Measurements from ENCODE around the gene NRP2. TPM values are rescaled to one million over a fixed set of nuclear protein-coding genes. Genes with fewer than 3 reads are reported as not detected.

The NRP2 gene
- total RNA-seq, 2 donors from 2014 or later = 69.7 to 92.4 TPM

GRCh38 chr2:205805136-205805535, 122.8 kb downstream of the NRP2 start:
- DNase-seq = no peak
- Histone ChIP-seq H3K4me1 (ENCODE audit: control insufficient read depth, insufficient read depth, low read length) (no peaks in the 10 kb centered on the region), H3K27me3 (ENCODE audit: control insufficient read depth, insufficient read depth, low read length, poor library complexity, severe bottlenecking) (no peaks in the 10 kb centered on the region), H3K27ac (ENCODE audit: low read depth, low read length) (no peak overlapping the region), H3K9ac (ENCODE audit: extremely low read depth, low read length, poor library complexity, severe bottlenecking) (no peak overlapping the region), H3K9me3 (ENCODE audit: control insufficient read depth, low read length) (no peaks in the 10 kb centered on the region), H3K4me3 (ENCODE audit: low read length) (no peak overlapping the region), H3K36me3 (ENCODE audit: control insufficient read depth, insufficient read depth, low read length) (no peaks in the 10 kb centered on the region)
- Mint-ChIP-seq H3K9me3 (peaks cover 2% of the 10 kb centered on the region), H3K4me1 (peaks cover 21% of the 10 kb centered on the region), H3K36me3 (ENCODE audit: low read depth) (no peaks in the 10 kb centered on the region), H3K27me3 (ENCODE audit: insufficient read depth) (no peaks in the 10 kb centered on the region), H3K4me3 (no peak overlapping the region), H3K27ac (no peak overlapping the region)
- 91 to 93% methylated on average over 8 of the region's 8 CpGs for WGBS, 2 experiments (ENCODE audit: insufficient coverage in 1 of 2, insufficient read length in 1 of 2)
- TF ChIP-seq, protein P1, sequence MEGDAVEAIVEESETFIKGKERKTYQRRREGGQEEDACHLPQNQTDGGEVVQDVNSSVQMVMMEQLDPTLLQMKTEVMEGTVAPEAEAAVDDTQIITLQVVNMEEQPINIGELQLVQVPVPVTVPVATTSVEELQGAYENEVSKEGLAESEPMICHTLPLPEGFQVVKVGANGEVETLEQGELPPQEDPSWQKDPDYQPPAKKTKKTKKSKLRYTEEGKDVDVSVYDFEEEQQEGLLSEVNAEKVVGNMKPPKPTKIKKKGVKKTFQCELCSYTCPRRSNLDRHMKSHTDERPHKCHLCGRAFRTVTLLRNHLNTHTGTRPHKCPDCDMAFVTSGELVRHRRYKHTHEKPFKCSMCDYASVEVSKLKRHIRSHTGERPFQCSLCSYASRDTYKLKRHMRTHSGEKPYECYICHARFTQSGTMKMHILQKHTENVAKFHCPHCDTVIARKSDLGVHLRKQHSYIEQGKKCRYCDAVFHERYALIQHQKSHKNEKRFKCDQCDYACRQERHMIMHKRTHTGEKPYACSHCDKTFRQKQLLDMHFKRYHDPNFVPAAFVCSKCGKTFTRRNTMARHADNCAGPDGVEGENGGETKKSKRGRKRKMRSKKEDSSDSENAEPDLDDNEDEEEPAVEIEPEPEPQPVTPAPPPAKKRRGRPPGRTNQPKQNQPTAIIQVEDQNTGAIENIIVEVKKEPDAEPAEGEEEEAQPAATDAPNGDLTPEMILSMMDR (conservative IDR thresholded peaks at IDR 0.05) = no peak

DNA sequence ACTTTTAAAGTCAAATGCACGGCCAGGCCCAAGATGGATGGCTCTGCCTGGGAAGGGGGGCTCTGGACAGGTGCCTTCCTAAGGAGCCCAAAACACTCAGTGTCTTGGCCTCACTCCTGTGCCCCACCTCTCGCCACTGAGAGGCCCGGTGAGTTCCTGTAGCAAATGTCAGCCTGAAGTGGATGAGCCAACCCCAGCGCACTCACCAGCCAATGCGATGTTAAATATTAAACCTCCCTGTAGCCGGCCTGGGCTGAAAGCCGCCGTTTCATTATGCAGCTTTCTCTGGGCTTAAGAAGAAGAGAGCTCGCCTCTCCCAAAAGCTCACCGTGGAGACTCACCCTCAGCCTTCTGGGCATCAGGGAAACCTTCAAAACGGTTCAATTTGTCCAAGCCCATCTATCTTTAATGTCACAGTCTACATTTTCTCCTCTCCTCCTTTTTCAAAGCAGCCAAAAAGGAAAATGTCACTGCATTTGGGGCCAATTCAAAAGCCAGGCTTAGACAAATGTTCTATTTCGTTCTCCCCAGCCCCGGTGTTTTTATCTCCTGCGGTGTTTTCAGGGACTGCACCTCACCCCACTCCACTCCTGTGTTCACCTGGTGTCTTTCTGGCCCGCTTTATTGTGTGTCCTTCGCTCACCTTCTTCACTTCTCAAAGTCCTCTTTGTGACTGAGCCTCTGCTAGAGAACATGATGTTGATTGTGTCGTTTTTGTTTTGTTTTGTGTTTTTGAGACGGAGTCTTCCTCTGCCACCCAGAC, 124.0 kb downstream of the NRP2 start:
- H3K27ac Mint-ChIP-seq = no peak overlapping the region
- no peaks in the 10 kb centered on the region for H3K9me3 ChIP-seq (ENCODE audit: control insufficient read depth, low read length)
- TF ChIP-seq, protein P1 (conservative IDR thresholded peaks at IDR 0.05) = no peak
- H3K27me3 Mint-ChIP-seq (ENCODE audit: insufficient read depth) = no peaks in the 10 kb centered on the region
- peaks cover 17% of the 10 kb centered on the region for H3K4me1 Mint-ChIP-seq
- H3K9ac ChIP-seq (ENCODE audit: extremely low read depth, low read length, poor library complexity, severe bottlenecking) = no peak overlapping the region
- no peak overlapping the region for H3K4me3 Mint-ChIP-seq
- WGBS, 2 experiments (ENCODE audit: insufficient coverage in 1 of 2, insufficient read length in 1 of 2) = 87 to 92% methylated on average over 12 to 18 of the region's 18 CpGs
- H3K27ac ChIP-seq (ENCODE audit: low read depth, low read length) = no peak overlapping the region
- no peak for DNase-seq
- no peaks in the 10 kb centered on the region for H3K4me1 ChIP-seq (ENCODE audit: control insufficient read depth, insufficient read depth, low read length)
- no peak overlapping the region for H3K4me3 ChIP-seq (ENCODE audit: low read length)
- no peaks in the 10 kb centered on the region for H3K27me3 ChIP-seq (ENCODE audit: control insufficient read depth, insufficient read depth, low read length, poor library complexity, severe bottlenecking)
- H3K36me3 Mint-ChIP-seq (ENCODE audit: low read depth) = no peaks in the 10 kb centered on the region
- H3K36me3 ChIP-seq (ENCODE audit: control insufficient read depth, insufficient read depth, low read length) = no peaks in the 10 kb centered on the region
- H3K9me3 Mint-ChIP-seq = no peaks in the 10 kb centered on the region

DNA sequence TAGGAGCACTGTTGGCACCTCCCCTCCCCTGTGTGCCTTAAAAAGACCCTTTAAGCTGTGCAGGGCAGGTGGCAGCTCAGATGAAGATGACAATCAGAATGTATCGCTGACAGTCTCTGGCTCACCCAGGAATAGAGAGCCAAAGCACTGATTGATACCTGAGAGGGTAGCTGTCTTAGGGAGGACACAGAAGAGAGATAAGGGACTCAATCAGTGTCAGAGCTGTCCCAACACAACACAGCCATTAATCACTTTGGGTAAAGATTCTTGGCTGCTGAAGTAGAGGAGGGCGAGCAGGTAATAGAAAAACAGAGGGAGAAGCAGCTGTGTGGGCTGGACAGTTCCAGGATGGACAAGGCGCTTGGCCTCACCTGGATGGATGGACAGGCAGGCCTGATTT, 124.9 kb downstream of the NRP2 start:
- Histone ChIP-seq H3K9me3 (ENCODE audit: control insufficient read depth, low read length) (no peaks in the 10 kb centered on the region), H3K4me1 (ENCODE audit: control insufficient read depth, insufficient read depth, low read length) (no peaks in the 10 kb centered on the region), H3K9ac (ENCODE audit: extremely low read depth, low read length, poor library complexity, severe bottlenecking) (no peak overlapping the region), H3K36me3 (ENCODE audit: control insufficient read depth, insufficient read depth, low read length) (no peaks in the 10 kb centered on the region), H3K27me3 (ENCODE audit: control insufficient read depth, insufficient read depth, low read length, poor library complexity, severe bottlenecking) (no peaks in the 10 kb centered on the region), H3K27ac (ENCODE audit: low read depth, low read length) (no peak overlapping the region), H3K4me3 (ENCODE audit: low read length) (no peak overlapping the region)
- Mint-ChIP-seq H3K36me3 (ENCODE audit: low read depth) (no peaks in the 10 kb centered on the region), H3K27ac (no peak overlapping the region), H3K9me3 (no peaks in the 10 kb centered on the region), H3K4me3 (no peak overlapping the region), H3K27me3 (ENCODE audit: insufficient read depth) (no peaks in the 10 kb centered on the region), H3K4me1 (peaks cover 17% of the 10 kb centered on the region)
- no peak for DNase-seq
- TF ChIP-seq, protein P1 (conservative IDR thresholded peaks at IDR 0.05) = no peak
- WGBS, 2 experiments (ENCODE audit: insufficient coverage in 1 of 2, insufficient read length in 1 of 2) = 94 to 100% methylated on average over 2 to 3 of the region's 3 CpGs

All from endodermal cell (in vitro differentiated cells).